CD14-positive monocyte (primary cell): ENCODE measurements around the gene CBLB. TPM values are rescaled to one million over a fixed set of nuclear protein-coding genes. Genes with fewer than 3 reads are reported as not detected.

Source experiments
- DNase-seq, 3 donors: peaks; one replicate each; pipeline ENCODE4 v3.0.0-alpha.2; 2011 to 2022
- H2AFZ ChIP-seq: 2 replicates; pipeline ENCODE4 v1.6.0; 2012; ENCODE audit warnings: mild to moderate bottlenecking, low read depth, low read length, inconsistent platforms; ENCODE audit not compliant: insufficient read depth, poor library complexity, severe bottlenecking
- H3K27ac ChIP-seq, 2 donors: 1 replicate in 1 of 2; 2 replicates in 1 of 2; pipeline ENCODE4 v1.5.1; 2012 to 2013; ENCODE audit warnings: low read length in 2 of 2, control low read depth in 1 of 2, inconsistent platforms in 1 of 2, low read depth in 1 of 2, mild to moderate bottlenecking in 1 of 2
- H3K27me3 ChIP-seq, 2 donors: one replicate each; pipeline versions ENCODE4 v1.6.0 to v1.6.1; 2011 to 2013; ENCODE audit warnings: low read length in 2 of 2; ENCODE audit not compliant: control insufficient read depth in 2 of 2, insufficient read depth in 2 of 2
- H3K36me3 ChIP-seq, 2 donors: replicated peaks in 1 of 2; 1 replicate in 1 of 2; 2 replicates in 1 of 2; pipeline versions ENCODE4 v1.5.1 to v1.6.1; 2012 to 2013; ENCODE audit warnings: low read length in 2 of 2, control low read depth in 1 of 2, inconsistent platforms in 1 of 2, mild to moderate bottlenecking in 1 of 2; ENCODE audit not compliant: insufficient read depth in 2 of 2, control insufficient read depth in 1 of 2
- H3K4me1 ChIP-seq, 2 donors: 1 replicate in 1 of 2; 2 replicates in 1 of 2; pipeline versions ENCODE4 v1.5.1 to v1.6.1; 2012 to 2013; ENCODE audit warnings: low read length in 2 of 2, control low read depth in 1 of 2, inconsistent platforms in 1 of 2, mild to moderate bottlenecking in 1 of 2, moderate library complexity in 1 of 2; ENCODE audit not compliant: insufficient read depth in 2 of 2, control insufficient read depth in 1 of 2
- H3K4me2 ChIP-seq: replicated peaks from 2 replicates; pipeline ENCODE3; 2012; ENCODE audit warnings: low read length, moderate library complexity, mild to moderate bottlenecking; ENCODE audit not compliant: poor library complexity, severe bottlenecking; ENCODE audit errors: extremely low read depth
- H3K4me3 ChIP-seq, 3 experiments: fragments of 200-600 bp in 1 of 3; sonication (generic) in 1 of 3; replicated peaks in 1 of 3; 1 replicate in 2 of 3; 2 replicates in 1 of 3; pipeline ENCODE4 v1.5.1; 2011 to 2013; ENCODE audit warnings: low read length in 3 of 3, mild to moderate bottlenecking in 3 of 3, control low read depth in 2 of 3, low read depth in 2 of 3, inconsistent platforms in 1 of 3, moderate library complexity in 1 of 3
- H3K79me2 ChIP-seq: 2 replicates; pipeline ENCODE4 v1.6.0; 2012; ENCODE audit warnings: mild to moderate bottlenecking, control low read depth, inconsistent platforms, low read length, moderate library complexity; ENCODE audit not compliant: insufficient read depth
- H3K9ac ChIP-seq: 2 replicates; pipeline ENCODE4 v1.6.0; 2017; ENCODE audit warnings: low read length, mild to moderate bottlenecking; ENCODE audit not compliant: insufficient read depth, poor library complexity, severe bottlenecking
- H3K9me3 ChIP-seq, 2 donors: replicated peaks in 1 of 2; 1 replicate in 1 of 2; 2 replicates in 1 of 2; pipeline versions ENCODE4 v1.5.1 to v1.6.1; 2012 to 2013; ENCODE audit warnings: low read length in 2 of 2, control low read depth in 1 of 2; ENCODE audit not compliant: control insufficient read depth in 1 of 2, insufficient read depth in 1 of 2
- H4K20me1 ChIP-seq: 2 replicates; pipeline ENCODE4 v1.6.0; 2012; ENCODE audit warnings: mild to moderate bottlenecking, low read length, control low read depth, moderate library complexity; ENCODE audit not compliant: insufficient read depth
- H3K27ac Mint-ChIP-seq, 7 donors: one replicate each; pipeline ENCODE4 v1.8.0; 2020; ENCODE audit warnings: mild to moderate bottlenecking in 7 of 7, mixed read lengths in 7 of 7, moderate library complexity in 6 of 7, inconsistent platforms in 2 of 7
- H3K27me3 Mint-ChIP-seq, 3 donors: one replicate each; pipeline ENCODE4 v1.8.0; 2021 to 2022; ENCODE audit warnings: low read depth in 3 of 3, mild to moderate bottlenecking in 3 of 3, mixed read lengths in 3 of 3, moderate library complexity in 3 of 3, inconsistent platforms in 1 of 3
- H3K36me3 Mint-ChIP-seq, 2 donors: one replicate each; pipeline ENCODE4 v1.8.0; 2020; ENCODE audit warnings: mixed read lengths in 2 of 2, inconsistent platforms in 1 of 2, mild to moderate bottlenecking in 1 of 2
- H3K4me1 Mint-ChIP-seq: one replicate; pipeline ENCODE4 v1.8.0; 2020; ENCODE audit warnings: mild to moderate bottlenecking, mixed read lengths
- H3K4me3 Mint-ChIP-seq, 2 donors: one replicate each; pipeline ENCODE4 v1.8.0; 2020; ENCODE audit warnings: mild to moderate bottlenecking in 2 of 2, mixed read lengths in 2 of 2, moderate library complexity in 1 of 2
- H3K9me3 Mint-ChIP-seq, 7 donors: one replicate each; pipeline ENCODE4 v1.8.0; 2020 to 2022; ENCODE audit warnings: mixed read lengths in 7 of 7, mild to moderate bottlenecking in 6 of 7, moderate library complexity in 6 of 7, inconsistent platforms in 2 of 7
- CTCF ChIP-seq: fragments of 200-600 bp; IDR thresholded peaks from one replicate; pipeline ENCODE4 v1.8.0; 2022; ENCODE audit warnings: antibody characterized with exemption, mild to moderate bottlenecking
- WGBS: methylation state at CpG from one replicate; pipeline ENCODE4 v1.1.5; 2013; ENCODE audit warnings: missing lambda C conversion rate; ENCODE audit not compliant: insufficient coverage; 5-methylcytosine and 5-hydroxymethylcytosine counted together
- intact Hi-C, 2 donors: fragments of 100-400 bp; cut with micrococcal nuclease; formaldehyde crosslinking; loops; one replicate each; pipeline versions ENCODE4 v1.15.0 to v1.15.1; 2023
- polyA plus RNA-seq, 3 donors: library from polyadenylated mRNA; depleted of rRNA in 1 of 3; unstranded in 2 of 3; stranded (reverse) in 1 of 3; fragments of 300-500 nt in 2 of 3; fragments of >200 nt in 1 of 3; fragmentation: Illumina TruSeq in 2 of 3; gene quantifications; 1 replicate in 2 of 3; 2 replicates in 1 of 3; pipeline ENCODE4 v1.2.3, GENCODE V29; 2012 to 2021

CBLB gene
- polyA plus RNA-seq, 3 donors, result 1.6 to 8.1 (median 3.6) TPM

GRCh38 chr3:105770410-105770809 lies 98.4 kb downstream of the CBLB start:
- Histone ChIP-seq H3K27ac (no peak overlapping the region), H3K79me2 (no peaks in the 10 kb centered on the region), H4K20me1 (no peaks in the 10 kb centered on the region), H3K36me3 (no peaks in the 10 kb centered on the region), H3K27me3 (no peaks in the 10 kb centered on the region), H3K4me1 (peaks cover 0 to 2% of the 10 kb centered on the region in 2 donors), H3K9me3 (no peaks in the 10 kb centered on the region), H3K4me2 (no peak overlapping the region), H3K9ac (no peak overlapping the region), H3K4me3 (no peak overlapping the region), H2AFZ (no peak overlapping the region)
- H3K9me3 Mint-ChIP-seq, result peaks cover 0 to 3% (median 0%) of the 10 kb centered on the region in 7 donors
- intact Hi-C loops, result no loop called here
- 92% methylated on average over 2 of the region's 4 CpGs for WGBS
- H3K27me3 Mint-ChIP-seq, result peaks cover 0 to 4% (median 0%) of the 10 kb centered on the region in 3 donors
- no peak overlapping the region for H3K27ac Mint-ChIP-seq
- no peak for DNase-seq
- no peak for TF ChIP-seq CTCF
- H3K4me1 Mint-ChIP-seq, result peaks cover 8% of the 10 kb centered on the region
- H3K36me3 Mint-ChIP-seq, result peaks cover 3 to 12% of the 10 kb centered on the region in 2 donors
- H3K4me3 Mint-ChIP-seq, result no peak overlapping the region

GRCh38 chr3:105767776-105768175 lies 101.0 kb downstream of the CBLB start:
- Histone ChIP-seq H2AFZ (no peak overlapping the region), H4K20me1 (no peaks in the 10 kb centered on the region), H3K9ac (no peak overlapping the region), H3K27me3 (no peaks in the 10 kb centered on the region), H3K79me2 (no peaks in the 10 kb centered on the region), H3K27ac (no peak overlapping the region), H3K36me3 (no peaks in the 10 kb centered on the region), H3K4me2 (no peak overlapping the region), H3K9me3 (peaks cover 2% of the 10 kb centered on the region in 2 donors), H3K4me3 (no peak overlapping the region), H3K4me1 (peaks cover 10 to 16% of the 10 kb centered on the region in 2 donors)
- Mint-ChIP-seq H3K36me3 (peaks cover 11 to 12% of the 10 kb centered on the region in 2 donors), H3K9me3 (peaks cover under 1 to 7% (median 5%) of the 10 kb centered on the region in 7 donors), H3K27ac (no peak overlapping the region), H3K27me3 (peaks cover 0 to 4% (median 0%) of the 10 kb centered on the region in 3 donors), H3K4me3 (no peak overlapping the region), H3K4me1 (peaks cover 24% of the 10 kb centered on the region)
- DNase-seq, result no peak
- TF ChIP-seq CTCF, result no peak
- intact Hi-C loops, result no loop called here
